Lower lobe of right lung (tissue), 2 donors: Measurements from ENCODE around the gene RASAL2. TPM values are rescaled to one million over a fixed set of nuclear protein-coding genes. Genes with fewer than 3 reads are reported as not detected.

Experiments used
- ATAC-seq, 2 donors: fragments of 200-7000 bp; cut with Tn5 transposase; one replicate each; pipeline ENCODE4 v1.9.1; 2020 to 2022; ENCODE audit warnings: mild to moderate bottlenecking in 2 of 2, moderate library complexity in 2 of 2
- DNase-seq: peaks from one replicate; pipeline ENCODE4 v3.0.0-alpha.2; 2020
- H3K27ac ChIP-seq: fragments of 200-600 bp; one replicate; pipeline ENCODE4 v1.8.0; 2022
- H3K27me3 ChIP-seq: fragments of 200-600 bp; one replicate; pipeline ENCODE4 v1.8.0; 2022; ENCODE audit warnings: low read depth
- H3K36me3 ChIP-seq: fragments of 200-600 bp; one replicate; pipeline ENCODE4 v1.8.0; 2022; ENCODE audit warnings: mild to moderate bottlenecking
- H3K4me1 ChIP-seq: fragments of 200-600 bp; one replicate; pipeline ENCODE4 v1.8.0; 2022
- H3K4me3 ChIP-seq: fragments of 200-600 bp; one replicate; pipeline ENCODE4 v1.8.0; 2022; ENCODE audit warnings: mild to moderate bottlenecking
- H3K9me3 ChIP-seq: fragments of 200-600 bp; one replicate; pipeline ENCODE4 v1.8.0; 2022
- CTCF ChIP-seq: fragments of 200-600 bp; IDR thresholded peaks from one replicate; pipeline ENCODE4 v1.8.0; 2022; ENCODE audit warnings: antibody characterized with exemption, mild to moderate bottlenecking
- intact Hi-C: fragments of 100-400 bp; cut with DNase I; formaldehyde crosslinking; loops from one replicate; pipeline ENCODE4 v1.11.0; 2022
- total RNA-seq: library from RNA; stranded (reverse); fragmentation: NEBNext Ultra II Directional; extraction: Animal tissue kit (Norgen Biotek cat#: 25700); gene quantifications from one replicate; pipeline ENCODE4 v1.2.1, GENCODE V29; 2021
- donor health status: DM: no; HTN: yes; CAD: no; lungs with severe emphysema.

The RASAL2 gene
- total RNA-seq, 1 donor from 2014 or later: 48.3 TPM

- H3K9me3 ChIP-seq: no peaks in the 10 kb centered on the region
- no peaks in the 10 kb centered on the region for H3K27me3 ChIP-seq
- H3K4me1 ChIP-seq: no peaks in the 10 kb centered on the region
- intact Hi-C loops: no loop called here
- H3K4me3 ChIP-seq: no peak overlapping the region
- H3K36me3 ChIP-seq: no peaks in the 10 kb centered on the region
- no peak for TF ChIP-seq CTCF
- ATAC-seq: no peak
- no peak overlapping the region for H3K27ac ChIP-seq
- DNase-seq: no peak
Measured at GRCh38 chr1:178368208-178368607, 274.3 kb downstream of the RASAL2 start.

- H3K27ac ChIP-seq: no peak overlapping the region
- TF ChIP-seq CTCF: no peak
- no peaks in the 10 kb centered on the region for H3K36me3 ChIP-seq
- DNase-seq (no peak), ATAC-seq (no peak)
- no peaks in the 10 kb centered on the region for H3K4me1 ChIP-seq
- no peaks in the 10 kb centered on the region for H3K9me3 ChIP-seq
- no peaks in the 10 kb centered on the region for H3K27me3 ChIP-seq
- H3K4me3 ChIP-seq: peak overlapping the region; percentile 17
- intact Hi-C loops: no loop called here
Measured at GRCh38 chr1:178371235-178371634, 277.3 kb downstream of the RASAL2 start.

- peak overlapping the region; percentile 17 for H3K4me3 ChIP-seq
- no peaks in the 10 kb centered on the region for H3K36me3 ChIP-seq
- no peak for DNase-seq
- intact Hi-C loops: no loop called here
- no peak overlapping the region for H3K27ac ChIP-seq
- no peak for TF ChIP-seq CTCF
- no peaks in the 10 kb centered on the region for H3K9me3 ChIP-seq
- H3K4me1 ChIP-seq: no peaks in the 10 kb centered on the region
- no peak for ATAC-seq
- no peaks in the 10 kb centered on the region for H3K27me3 ChIP-seq
Measured at GRCh38 chr1:178371933-178372388, 278.1 kb downstream of the RASAL2 start.

GRCh38 chr1:178374016-178374415 is 280.1 kb downstream of the RASAL2 start:
- H3K4me1 ChIP-seq: no peaks in the 10 kb centered on the region
- no peak overlapping the region for H3K27ac ChIP-seq
- H3K9me3 ChIP-seq: no peaks in the 10 kb centered on the region
- intact Hi-C loops: no loop called here
- no peak for TF ChIP-seq CTCF
- no peak overlapping the region for H3K4me3 ChIP-seq
- no peaks in the 10 kb centered on the region for H3K36me3 ChIP-seq
- DNase-seq (no peak), ATAC-seq (no peak)
- H3K27me3 ChIP-seq: no peaks in the 10 kb centered on the region

GRCh38 chr1:178376008-178376407 is 282.1 kb downstream of the RASAL2 start:
- Histone ChIP-seq H3K27ac (no peak overlapping the region), H3K9me3 (no peaks in the 10 kb centered on the region), H3K27me3 (no peaks in the 10 kb centered on the region), H3K4me3 (no peak overlapping the region), H3K4me1 (no peaks in the 10 kb centered on the region), H3K36me3 (no peaks in the 10 kb centered on the region)
- no peak for ATAC-seq
- no peak for TF ChIP-seq CTCF
- intact Hi-C loops: no loop called here
- DNase-seq: no peak

- no peak for TF ChIP-seq CTCF
- no peak overlapping the region for H3K27ac ChIP-seq
- intact Hi-C loops: no loop called here
- no peak for DNase-seq
- ATAC-seq: no peak
- no peak overlapping the region for H3K4me3 ChIP-seq
- H3K4me1 ChIP-seq: no peaks in the 10 kb centered on the region
- H3K27me3 ChIP-seq: no peaks in the 10 kb centered on the region
- no peaks in the 10 kb centered on the region for H3K36me3 ChIP-seq
- no peaks in the 10 kb centered on the region for H3K9me3 ChIP-seq
Measured at GRCh38 chr1:178379807-178380206, 285.9 kb downstream of the RASAL2 start.
